ENCODE measurements around the gene ZKSCAN8. TPM values are rescaled to one million over a fixed set of nuclear protein-coding genes. Genes with fewer than 3 reads are reported as not detected.

Gene ZKSCAN8
- total and polyA plus RNA-seq, 2 donors (not counting 1 experiment from before 2014, with no cell fraction given): 13.4 to 21.6 TPM

DNA sequence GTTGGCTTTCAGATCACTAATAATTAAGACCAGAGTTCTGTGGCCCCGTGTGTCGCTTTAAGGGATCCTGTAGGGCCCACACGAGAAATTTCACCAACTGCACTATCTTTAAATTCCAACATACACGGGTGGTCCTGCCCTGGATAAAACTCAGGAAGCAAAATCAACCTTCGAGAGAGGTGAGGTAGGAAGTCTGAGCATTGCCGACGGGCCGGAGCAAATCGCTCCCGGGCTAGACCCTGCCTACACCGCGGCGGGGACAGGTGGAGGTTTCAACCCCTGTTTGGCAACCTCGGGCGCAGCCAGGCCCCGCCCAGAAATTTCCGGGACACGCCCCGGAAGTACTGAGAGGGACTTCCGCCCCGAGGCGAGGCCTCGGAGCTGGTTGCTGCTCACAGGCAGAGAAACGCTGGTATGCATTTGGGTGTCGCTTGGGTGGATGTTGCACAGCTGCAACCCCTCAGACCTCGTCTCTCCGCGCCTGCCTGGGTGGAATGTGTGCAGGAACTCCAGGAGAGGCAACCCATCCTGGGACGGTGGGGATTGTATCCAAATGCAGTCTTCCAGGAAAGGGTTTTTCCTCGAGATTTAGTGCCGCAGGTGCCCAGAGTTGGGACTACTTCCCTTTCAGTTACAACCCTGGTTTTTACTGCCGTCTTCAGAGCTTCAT, 19.9 kb downstream of the ZKSCAN8 start:
- Histone ChIP-seq H3K9ac (ENCODE audit: insufficient read depth, low read length) (no peak overlapping the region), H3K4me3 (replicated peaks in 1 of 4; ENCODE audit: control extremely low read depth in 1 of 4, insufficient read depth in 1 of 4, low read depth in 3 of 4, low read length in 4 of 4) (peak overlapping the region; percentile 20 to 74 (median 50)), H3K36me3 (ENCODE audit: control insufficient read depth, insufficient read depth, low read length) (no peaks in the 10 kb centered on the region), H3K27ac (ENCODE audit: insufficient read depth, low read length) (no peak overlapping the region), H3K4me2 (ENCODE audit: extremely low read depth, insufficient read depth, low read length) (peak overlapping the region; percentile 26), H4K20me1 (ENCODE audit: control insufficient read depth, extremely low read depth, insufficient read depth, low read length) (no peaks in the 10 kb centered on the region), H3K79me2 (ENCODE audit: control insufficient read depth, insufficient read depth, low read length) (no peaks in the 10 kb centered on the region), H3K4me1 (ENCODE audit: control insufficient read depth, extremely low read depth, insufficient read depth, low read length) (no peaks in the 10 kb centered on the region), H3K27me3 (ENCODE audit: control insufficient read depth, insufficient read depth, low read length) (no peaks in the 10 kb centered on the region), H3K9me3 (ENCODE audit: control insufficient read depth, insufficient read depth, low read depth, low read length) (no peaks in the 10 kb centered on the region), H2AFZ (ENCODE audit: low read length) (peak overlapping the region; percentile 81)
- peak; percentile 58 to 74 for DNase-seq (ENCODE audit: low read depth in 2 of 2)
- TF ChIP-seq, protein P1, sequence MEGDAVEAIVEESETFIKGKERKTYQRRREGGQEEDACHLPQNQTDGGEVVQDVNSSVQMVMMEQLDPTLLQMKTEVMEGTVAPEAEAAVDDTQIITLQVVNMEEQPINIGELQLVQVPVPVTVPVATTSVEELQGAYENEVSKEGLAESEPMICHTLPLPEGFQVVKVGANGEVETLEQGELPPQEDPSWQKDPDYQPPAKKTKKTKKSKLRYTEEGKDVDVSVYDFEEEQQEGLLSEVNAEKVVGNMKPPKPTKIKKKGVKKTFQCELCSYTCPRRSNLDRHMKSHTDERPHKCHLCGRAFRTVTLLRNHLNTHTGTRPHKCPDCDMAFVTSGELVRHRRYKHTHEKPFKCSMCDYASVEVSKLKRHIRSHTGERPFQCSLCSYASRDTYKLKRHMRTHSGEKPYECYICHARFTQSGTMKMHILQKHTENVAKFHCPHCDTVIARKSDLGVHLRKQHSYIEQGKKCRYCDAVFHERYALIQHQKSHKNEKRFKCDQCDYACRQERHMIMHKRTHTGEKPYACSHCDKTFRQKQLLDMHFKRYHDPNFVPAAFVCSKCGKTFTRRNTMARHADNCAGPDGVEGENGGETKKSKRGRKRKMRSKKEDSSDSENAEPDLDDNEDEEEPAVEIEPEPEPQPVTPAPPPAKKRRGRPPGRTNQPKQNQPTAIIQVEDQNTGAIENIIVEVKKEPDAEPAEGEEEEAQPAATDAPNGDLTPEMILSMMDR (conservative IDR thresholded peaks at IDR 0.05 in 1 of 2, IDR thresholded peaks at IDR 0.05 in 1 of 2; ENCODE audit: low read depth in 1 of 2, low read length in 2 of 2): no peak
- TF ChIP-seq EZH2 (IDR thresholded peaks at IDR 0.05; ENCODE audit: low read length, missing control alignments): no peak

GRCh38 chr6:28165563-28165962, 23.9 kb downstream of the ZKSCAN8 start:
- no peak overlapping the region for H3K9ac ChIP-seq (ENCODE audit: insufficient read depth, low read length)
- H3K9me3 ChIP-seq (ENCODE audit: control insufficient read depth, insufficient read depth, low read depth, low read length): no peaks in the 10 kb centered on the region
- TF ChIP-seq EZH2 (IDR thresholded peaks at IDR 0.05; ENCODE audit: low read length, missing control alignments): no peak
- no peaks in the 10 kb centered on the region for H3K36me3 ChIP-seq (ENCODE audit: control insufficient read depth, insufficient read depth, low read length)
- H4K20me1 ChIP-seq (ENCODE audit: control insufficient read depth, extremely low read depth, insufficient read depth, low read length): no peaks in the 10 kb centered on the region
- no peaks in the 10 kb centered on the region for H3K4me1 ChIP-seq (ENCODE audit: control insufficient read depth, extremely low read depth, insufficient read depth, low read length)
- H2AFZ ChIP-seq (ENCODE audit: low read length): no peak overlapping the region
- H3K79me2 ChIP-seq (ENCODE audit: control insufficient read depth, insufficient read depth, low read length): no peaks in the 10 kb centered on the region
- DNase-seq (ENCODE audit: low read depth in 2 of 2): no peak
- H3K27me3 ChIP-seq (ENCODE audit: control insufficient read depth, insufficient read depth, low read length): no peaks in the 10 kb centered on the region
- no peak overlapping the region for H3K4me2 ChIP-seq (ENCODE audit: extremely low read depth, insufficient read depth, low read length)
- H3K27ac ChIP-seq (ENCODE audit: insufficient read depth, low read length): no peak overlapping the region
- H3K4me3 ChIP-seq (replicated peaks in 1 of 4; ENCODE audit: control extremely low read depth in 1 of 4, insufficient read depth in 1 of 4, low read depth in 3 of 4, low read length in 4 of 4): no peak overlapping the region

DNA sequence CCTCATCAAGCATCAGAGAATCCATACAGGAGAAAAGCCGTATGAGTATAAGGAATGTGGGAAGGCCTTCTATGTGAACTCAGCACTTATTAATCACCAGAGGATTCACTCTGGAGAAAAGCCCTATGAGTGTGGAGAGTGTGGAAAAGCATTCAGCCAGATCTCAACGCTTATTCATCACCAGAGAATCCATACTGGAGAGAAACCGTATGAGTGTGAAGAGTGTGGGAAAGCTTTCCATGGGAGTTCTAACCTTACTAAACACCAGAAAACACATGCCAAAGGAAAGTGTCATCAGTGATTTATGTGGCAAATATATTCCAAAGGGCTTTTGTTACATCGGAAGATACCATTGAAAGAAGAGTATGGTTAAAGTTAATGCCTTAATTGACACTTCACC, 25.4 kb downstream of the ZKSCAN8 start:
- Histone ChIP-seq H4K20me1 (ENCODE audit: control insufficient read depth, extremely low read depth, insufficient read depth, low read length) (no peaks in the 10 kb centered on the region), H3K4me2 (ENCODE audit: extremely low read depth, insufficient read depth, low read length) (no peak overlapping the region), H3K27me3 (ENCODE audit: control insufficient read depth, insufficient read depth, low read length) (no peaks in the 10 kb centered on the region), H3K27ac (ENCODE audit: insufficient read depth, low read length) (no peak overlapping the region), H3K9me3 (ENCODE audit: control insufficient read depth, insufficient read depth, low read depth, low read length) (no peaks in the 10 kb centered on the region), H3K4me1 (ENCODE audit: control insufficient read depth, extremely low read depth, insufficient read depth, low read length) (no peaks in the 10 kb centered on the region), H3K79me2 (ENCODE audit: control insufficient read depth, insufficient read depth, low read length) (no peaks in the 10 kb centered on the region), H3K36me3 (ENCODE audit: control insufficient read depth, insufficient read depth, low read length) (no peaks in the 10 kb centered on the region), H3K4me3 (replicated peaks in 1 of 4; ENCODE audit: control extremely low read depth in 1 of 4, insufficient read depth in 1 of 4, low read depth in 3 of 4, low read length in 4 of 4) (no peak overlapping the region), H3K9ac (ENCODE audit: insufficient read depth, low read length) (no peak overlapping the region), H2AFZ (ENCODE audit: low read length) (no peak overlapping the region)
- TF ChIP-seq, protein P1 (conservative IDR thresholded peaks at IDR 0.05 in 1 of 2, IDR thresholded peaks at IDR 0.05 in 1 of 2; ENCODE audit: low read depth in 1 of 2, low read length in 2 of 2): no peak
- no peak for TF ChIP-seq EZH2 (IDR thresholded peaks at IDR 0.05; ENCODE audit: low read length, missing control alignments)
- DNase-seq (ENCODE audit: low read depth in 2 of 2): peak; percentile 3 to 94

Data from fibroblast of lung (primary cell).